ENCODE results near the gene PRR29.

PRR29 gene

GRCh38 chr17:64053101-64053500 is 55.0 kb downstream of the PRR29 start:
- DNase-seq (ENCODE audit: insufficient read length, low spot score) (no peak), FAIRE-seq (no peak)
- no peak for TF ChIP-seq POU2F2 (IDR thresholded peaks at IDR 0.05; ENCODE audit: low read depth, low read length)
- no peak for TF ChIP-seq SPI1 (IDR thresholded peaks at IDR 0.05; ENCODE audit: low read depth, low read length)
- TF ChIP-seq POLR2A (IDR thresholded peaks at IDR 0.05; ENCODE audit: low read depth, low read length), result no peak
- TF ChIP-seq PAX5 (IDR thresholded peaks at IDR 0.05; ENCODE audit: insufficient read depth, low read length, severe bottlenecking), result no peak
- no peak for TF ChIP-seq TAF1 (IDR thresholded peaks at IDR 0.05; ENCODE audit: low read depth, low read length)
- no peak for TF ChIP-seq POLR2AphosphoS5 (IDR thresholded peaks at IDR 0.05; ENCODE audit: low read depth, low read length)
